Tibial nerve (tissue), 4 donors: ENCODE measurements around the gene PRMT3. TPM values are rescaled to one million over a fixed set of nuclear protein-coding genes. Genes with fewer than 3 reads are reported as not detected.
"Not testable (repeated sequence)": the region's sequence is repeated elsewhere in the genome, so short reads cannot be mapped to it uniquely, and the experiment has no call there.

Experiments used
- DNase-seq, 2 donors: peaks; one replicate each; pipeline ENCODE4 v3.0.0-alpha.2; 2019; ENCODE audit warnings: low spot score in 2 of 2
- H3K27ac ChIP-seq, 4 donors: fragments of 200-600 bp; sonication (generic) in 3 of 4; one replicate each; pipeline ENCODE4 v1.5.1; 2017 to 2019; ENCODE audit warnings: mild to moderate bottlenecking in 1 of 4
- H3K27me3 ChIP-seq, 2 donors: fragments of 200-600 bp; sonication (generic) in 1 of 2; one replicate each; pipeline versions ENCODE4 v1.5.1 to v1.6.0; 2017 to 2019
- H3K36me3 ChIP-seq, 3 donors: fragments of 200-600 bp; sonication (generic); one replicate each; pipeline ENCODE4 v1.5.1; 2018 to 2019
- H3K4me1 ChIP-seq, 4 donors: fragments of 200-600 bp; sonication (generic) in 3 of 4; one replicate each; pipeline ENCODE4 v1.5.1; 2017 to 2019
- H3K4me3 ChIP-seq, 4 donors: fragments of 200-600 bp; sonication (generic) in 3 of 4; one replicate each; pipeline ENCODE4 v1.5.1; 2017 to 2019; ENCODE audit warnings: mild to moderate bottlenecking in 1 of 4, moderate library complexity in 1 of 4
- H3K9me3 ChIP-seq, 4 donors: fragments of 200-600 bp; sonication (generic) in 3 of 4; one replicate each; pipeline ENCODE4 v1.5.1; 2017 to 2019
- EP300 ChIP-seq, 2 donors: sonication (generic); formaldehyde crosslinking; IDR thresholded peaks; one replicate each; pipeline ENCODE4 v1.6.1; 2017; ENCODE audit warnings: antibody characterized with exemption in 2 of 2, mild to moderate bottlenecking in 1 of 2
- POLR2A ChIP-seq, 2 donors: fragments of 450-650 bp; IDR thresholded peaks; one replicate each; pipeline ENCODE4 v1.6.1; 2017; ENCODE audit warnings: antibody characterized with exemption in 2 of 2, mild to moderate bottlenecking in 2 of 2, moderate library complexity in 2 of 2
- WGBS, 2 donors: methylation state at CpG; one replicate each; pipeline ENCODE4 v1.1.5; 2018; 5-methylcytosine and 5-hydroxymethylcytosine counted together
- total RNA-seq, 4 donors: library from RNA; depleted of rRNA; stranded (reverse); fragments of >200 nt; gene quantifications; one replicate each; pipeline ENCODE4 v1.1.0, GENCODE V29; 2016
- TF ChIP-seq, protein P1 (sequence below), 5 experiments: fragments of 200-600 bp in 3 of 5; fragments of 450-650 bp in 2 of 5; sonication (generic) in 3 of 5; IDR thresholded peaks; one replicate each; pipeline ENCODE4 v1.5.1; 2016 to 2019; ENCODE audit warnings: antibody characterized with exemption in 5 of 5, mild to moderate bottlenecking in 3 of 5, moderate library complexity in 2 of 5

PRMT3 gene
- total RNA-seq, 4 donors from 2014 or later, result 17.8 to 29.4 (median 22.1) TPM

DNA sequence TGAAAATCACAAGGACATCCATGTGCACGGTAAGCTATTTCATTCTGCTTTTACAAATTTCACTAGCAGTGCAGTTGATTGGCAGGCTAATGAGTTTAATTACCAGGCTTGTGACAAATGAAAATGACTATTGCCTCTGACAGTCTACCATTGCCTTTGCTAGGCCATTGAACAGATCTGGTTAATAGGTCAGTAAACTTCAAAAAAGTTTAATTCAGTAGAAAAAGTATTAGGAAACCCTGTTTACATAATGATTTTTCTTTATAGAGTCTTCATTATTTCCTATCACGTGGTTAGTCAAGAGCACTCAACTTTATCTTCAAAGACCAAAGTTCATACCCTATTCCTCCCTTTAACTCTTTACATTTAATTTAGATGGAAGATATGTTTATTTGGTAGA is 77.0 kb downstream of the PRMT3 start:
- H3K27ac ChIP-seq, result no peak overlapping the region
- TF ChIP-seq, protein P1, sequence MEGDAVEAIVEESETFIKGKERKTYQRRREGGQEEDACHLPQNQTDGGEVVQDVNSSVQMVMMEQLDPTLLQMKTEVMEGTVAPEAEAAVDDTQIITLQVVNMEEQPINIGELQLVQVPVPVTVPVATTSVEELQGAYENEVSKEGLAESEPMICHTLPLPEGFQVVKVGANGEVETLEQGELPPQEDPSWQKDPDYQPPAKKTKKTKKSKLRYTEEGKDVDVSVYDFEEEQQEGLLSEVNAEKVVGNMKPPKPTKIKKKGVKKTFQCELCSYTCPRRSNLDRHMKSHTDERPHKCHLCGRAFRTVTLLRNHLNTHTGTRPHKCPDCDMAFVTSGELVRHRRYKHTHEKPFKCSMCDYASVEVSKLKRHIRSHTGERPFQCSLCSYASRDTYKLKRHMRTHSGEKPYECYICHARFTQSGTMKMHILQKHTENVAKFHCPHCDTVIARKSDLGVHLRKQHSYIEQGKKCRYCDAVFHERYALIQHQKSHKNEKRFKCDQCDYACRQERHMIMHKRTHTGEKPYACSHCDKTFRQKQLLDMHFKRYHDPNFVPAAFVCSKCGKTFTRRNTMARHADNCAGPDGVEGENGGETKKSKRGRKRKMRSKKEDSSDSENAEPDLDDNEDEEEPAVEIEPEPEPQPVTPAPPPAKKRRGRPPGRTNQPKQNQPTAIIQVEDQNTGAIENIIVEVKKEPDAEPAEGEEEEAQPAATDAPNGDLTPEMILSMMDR (IDR thresholded peaks at IDR 0.05), result no peak
- TF ChIP-seq EP300 (IDR thresholded peaks at IDR 0.05) (no peak), POLR2A (IDR thresholded peaks at IDR 0.05) (no peak)
- H3K36me3 ChIP-seq, result peaks cover 0 to 15% (median 0%) of the 10 kb centered on the region in 3 donors
- no peaks in the 10 kb centered on the region for H3K27me3 ChIP-seq
- no peaks in the 10 kb centered on the region for H3K9me3 ChIP-seq
- no peak overlapping the region for H3K4me3 ChIP-seq
- DNase-seq, result no peak
- WGBS, 2 donors, result 68 to 75% methylated on average over 2 of the region's 2 CpGs
- no peaks in the 10 kb centered on the region for H3K4me1 ChIP-seq

GRCh38 chr11:20467487-20468185 is 80.1 kb downstream of the PRMT3 start:
- no peak for TF ChIP-seq EP300 (IDR thresholded peaks at IDR 0.05)
- no peak for TF ChIP-seq POLR2A (IDR thresholded peaks at IDR 0.05)
- TF ChIP-seq, protein P1 (IDR thresholded peaks at IDR 0.05), result no peak
- Histone ChIP-seq H3K36me3 (peaks cover 0 to 23% (median 2%) of the 10 kb centered on the region in 3 donors), H3K9me3 (peaks cover 0 to 3% (median 0%) of the 10 kb centered on the region in 4 donors), H3K4me3 (no peak overlapping the region), H3K27me3 (no peaks in the 10 kb centered on the region), H3K27ac (no peak overlapping the region), H3K4me1 (no peaks in the 10 kb centered on the region)
- WGBS, 2 donors, result 81 to 84% methylated on average over 6 of the region's 6 CpGs
- no peak for DNase-seq

DNA sequence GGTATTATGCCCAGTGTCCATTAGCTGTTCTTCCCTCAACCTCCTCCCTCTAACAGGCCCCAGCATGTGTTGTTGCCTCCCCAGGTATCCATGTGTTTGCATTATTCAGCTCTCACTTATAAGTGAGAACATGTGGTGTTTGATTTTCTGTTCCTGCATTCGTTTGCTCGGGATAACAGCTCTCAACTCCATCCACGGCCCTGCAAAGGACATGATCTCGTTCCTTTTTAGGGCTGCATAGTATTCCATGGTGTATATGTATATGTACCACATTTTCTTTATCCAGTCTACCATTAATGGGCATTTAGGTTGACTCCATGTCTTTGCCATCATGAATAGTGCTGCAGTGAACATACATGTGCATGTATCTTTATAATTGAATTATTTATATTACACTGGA is 82.8 kb downstream of the PRMT3 start:
- no peak overlapping the region for H3K4me3 ChIP-seq
- TF ChIP-seq, protein P1 (IDR thresholded peaks at IDR 0.05), result no peak
- H3K9me3 ChIP-seq, result peaks cover 0 to 3% (median 0%) of the 10 kb centered on the region in 4 donors
- 97 to 98% methylated on average over 4 of the region's 4 CpGs for WGBS, 2 donors
- H3K4me1 ChIP-seq, result peaks cover 0 to 8% (median 0%) of the 10 kb centered on the region in 4 donors
- peaks cover 0 to 13% (median 2%) of the 10 kb centered on the region in 3 donors for H3K36me3 ChIP-seq
- no peak for DNase-seq
- no peak overlapping the region for H3K27ac ChIP-seq
- H3K27me3 ChIP-seq, result no peaks in the 10 kb centered on the region

DNA sequence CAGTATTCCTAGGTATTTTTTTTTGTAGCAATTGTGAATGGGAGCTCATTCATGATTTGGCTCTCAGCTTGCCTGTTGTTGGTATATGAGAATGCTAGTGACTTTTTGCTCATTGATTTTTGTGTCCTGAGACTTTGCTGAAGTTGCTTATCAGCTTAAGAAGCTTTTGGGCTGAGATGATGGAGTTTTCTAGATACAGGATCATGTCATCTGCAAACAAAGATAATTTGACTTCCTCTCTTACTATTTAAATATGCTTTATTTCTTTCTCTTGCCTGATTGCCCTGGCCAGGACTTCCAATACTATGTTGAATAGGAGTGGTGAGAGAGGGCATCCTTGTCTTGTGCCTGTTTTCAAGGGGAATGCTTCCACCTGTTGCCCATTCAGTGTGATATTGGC is 84.4 kb downstream of the PRMT3 start:
- H3K27ac ChIP-seq, H3K4me1 ChIP-seq, H3K4me3 ChIP-seq, DNase-seq, H3K9me3 ChIP-seq, H3K27me3 ChIP-seq: not testable (repeated sequence)
- peaks cover 0 to 13% (median 2%) of the 10 kb centered on the region in 3 donors for H3K36me3 ChIP-seq

GRCh38 chr11:20474176-20474881 is 86.8 kb downstream of the PRMT3 start:
- Histone ChIP-seq H3K4me1 (peaks cover 0 to 8% (median 0%) of the 10 kb centered on the region in 4 donors), H3K27ac (peak overlapping the region in 2 of 4 donors; percentile 38 to 47), H3K36me3 (peaks cover 0 to 13% (median 2%) of the 10 kb centered on the region in 3 donors), H3K27me3 (no peaks in the 10 kb centered on the region), H3K4me3 (no peak overlapping the region), H3K9me3 (peaks cover 0 to 3% (median 0%) of the 10 kb centered on the region in 4 donors)
- no peak for DNase-seq
- TF ChIP-seq POLR2A (IDR thresholded peaks at IDR 0.05) (no peak), EP300 (IDR thresholded peaks at IDR 0.05) (peak in 1 of 2 donors; percentile 19)
- TF ChIP-seq, protein P1 (IDR thresholded peaks at IDR 0.05), result no peak
- 76 to 82% methylated on average over 7 of the region's 7 CpGs for WGBS, 2 donors
